ENCODE data around the gene CTNNBIP1.
A peak's percentile ranks its signal among the peaks of the same experiment; 100 is the strongest.

Gene CTNNBIP1

GRCh38 chr1:9903801-9904527 is 6.1 kb downstream of the CTNNBIP1 start:
- Histone ChIP-seq H3K9me3 (no peaks in the 10 kb centered on the region), H3K4me1 (ENCODE audit: control insufficient read depth in 1 of 2, insufficient read depth in 1 of 2, low read depth in 1 of 2, low read length in 1 of 2) (peaks cover 21 to 31% of the 10 kb centered on the region in 2 experiments), H3K27me3 (no peaks in the 10 kb centered on the region), H3K36me3 (no peaks in the 10 kb centered on the region), H3K27ac (no peak overlapping the region), H3K4me3 (ENCODE audit: low read depth in 1 of 2, low read length in 1 of 2) (no peak overlapping the region)
- TF ChIP-seq CTCF (IDR thresholded peaks at IDR 0.05): no peak

- no peak for TF ChIP-seq CTCF (IDR thresholded peaks at IDR 0.05)
- H3K36me3 ChIP-seq: no peaks in the 10 kb centered on the region
- H3K4me3 ChIP-seq (ENCODE audit: low read depth in 1 of 2, low read length in 1 of 2): no peak overlapping the region
- H3K9me3 ChIP-seq: no peaks in the 10 kb centered on the region
- H3K27me3 ChIP-seq: no peaks in the 10 kb centered on the region
- H3K27ac ChIP-seq: no peak overlapping the region
- H3K4me1 ChIP-seq (ENCODE audit: control insufficient read depth in 1 of 2, insufficient read depth in 1 of 2, low read depth in 1 of 2, low read length in 1 of 2): peaks cover 16 to 18% of the 10 kb centered on the region in 2 experiments
These were observed 8.0 kb downstream of the CTNNBIP1 start for GRCh38 chr1:9902060-9902452.

GRCh38 chr1:9901148-9902059 is 8.7 kb downstream of the CTNNBIP1 start:
- no peaks in the 10 kb centered on the region for H3K36me3 ChIP-seq
- H3K9me3 ChIP-seq: no peaks in the 10 kb centered on the region
- peak overlapping the region; percentile 77 for H3K27ac ChIP-seq
- no peak overlapping the region for H3K4me3 ChIP-seq (ENCODE audit: low read depth in 1 of 2, low read length in 1 of 2)
- peaks cover 16 to 18% of the 10 kb centered on the region in 2 experiments for H3K4me1 ChIP-seq (ENCODE audit: control insufficient read depth in 1 of 2, insufficient read depth in 1 of 2, low read depth in 1 of 2, low read length in 1 of 2)
- TF ChIP-seq CTCF (IDR thresholded peaks at IDR 0.05): no peak
- H3K27me3 ChIP-seq: no peaks in the 10 kb centered on the region

- Histone ChIP-seq H3K9me3 (no peaks in the 10 kb centered on the region), H3K36me3 (no peaks in the 10 kb centered on the region), H3K4me3 (ENCODE audit: low read depth in 1 of 2, low read length in 1 of 2) (peak overlapping the region; percentile 30 to 34), H3K27ac (peak overlapping the region; percentile 77), H3K27me3 (no peaks in the 10 kb centered on the region), H3K4me1 (ENCODE audit: control insufficient read depth in 1 of 2, insufficient read depth in 1 of 2, low read depth in 1 of 2, low read length in 1 of 2) (peaks cover 16 to 18% of the 10 kb centered on the region in 2 experiments)
- peak; percentile 15 for TF ChIP-seq CTCF (IDR thresholded peaks at IDR 0.05)
These were observed 9.7 kb downstream of the CTNNBIP1 start for GRCh38 chr1:9900142-9901043.

- no peak overlapping the region for H3K4me3 ChIP-seq (ENCODE audit: low read depth in 1 of 2, low read length in 1 of 2)
- no peaks in the 10 kb centered on the region for H3K27me3 ChIP-seq
- H3K27ac ChIP-seq: peak overlapping the region; percentile 77
- no peak for TF ChIP-seq CTCF (IDR thresholded peaks at IDR 0.05)
- H3K9me3 ChIP-seq: no peaks in the 10 kb centered on the region
- peaks cover 27 to 31% of the 10 kb centered on the region in 2 experiments for H3K4me1 ChIP-seq (ENCODE audit: control insufficient read depth in 1 of 2, insufficient read depth in 1 of 2, low read depth in 1 of 2, low read length in 1 of 2)
- no peaks in the 10 kb centered on the region for H3K36me3 ChIP-seq
These were observed 16.0 kb downstream of the CTNNBIP1 start for GRCh38 chr1:9894115-9894514.
